Tibial nerve (tissue), 3 donors: ENCODE data around the gene TMEM204.

Source experiments
- CTCF ChIP-seq, 5 experiments: fragments of 200-600 bp in 3 of 5; fragments of 450-650 bp in 2 of 5; sonication (generic) in 3 of 5; IDR thresholded peaks; one replicate each; pipeline ENCODE4 v1.5.1; 2016 to 2019; ENCODE audit warnings: antibody characterized with exemption in 5 of 5, mild to moderate bottlenecking in 3 of 5, moderate library complexity in 2 of 5
- POLR2A ChIP-seq, 2 donors: fragments of 450-650 bp; IDR thresholded peaks; one replicate each; pipeline ENCODE4 v1.6.1; 2017; ENCODE audit warnings: antibody characterized with exemption in 2 of 2, mild to moderate bottlenecking in 2 of 2, moderate library complexity in 2 of 2

GRCh38 chr16:1494711-1495110 lies 38.8 kb upstream of the TMEM204 start:
- TF ChIP-seq CTCF (IDR thresholded peaks at IDR 0.05) (no peak), POLR2A (IDR thresholded peaks at IDR 0.05) (no peak)
